Stimulated activated CD4-positive, alpha-beta T cell treated with anti-CD3 and anti-CD28 coated beads, Interleukin-12 subunit alpha, Interleukin-12 subunit beta, amount 100 ng/mL, for 24 hours (primary cell): ENCODE data around the gene TEX26.

ENCODE experiments used
- DNase-seq, 2 experiments: peaks; one replicate each; pipeline ENCODE4 v3.0.0-alpha.2; 2020; ENCODE audit warnings: low read depth in 2 of 2

TEX26 gene

GRCh38 chr13:31011901-31012654 lies 79.6 kb downstream of the TEX26 start:
- no peak for DNase-seq

DNA sequence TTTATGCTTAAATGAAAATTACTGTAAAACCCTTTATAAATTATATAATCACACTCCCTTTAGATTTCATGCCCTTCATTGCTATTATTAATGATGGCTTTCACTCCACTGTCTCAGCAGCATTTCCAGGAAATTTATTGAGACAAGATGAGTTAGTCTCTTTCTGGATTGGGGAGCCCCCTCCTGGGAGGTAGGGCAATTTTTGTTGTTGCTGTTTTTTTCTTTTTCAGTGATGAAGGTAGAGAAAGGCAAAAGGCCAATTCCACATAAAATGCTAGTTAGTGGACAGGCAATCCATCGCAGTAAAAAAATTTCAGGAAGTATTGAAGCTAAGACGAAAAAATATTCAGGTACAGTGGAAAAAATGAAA lies 80.2 kb downstream of the TEX26 start:
- no peak for DNase-seq

DNA sequence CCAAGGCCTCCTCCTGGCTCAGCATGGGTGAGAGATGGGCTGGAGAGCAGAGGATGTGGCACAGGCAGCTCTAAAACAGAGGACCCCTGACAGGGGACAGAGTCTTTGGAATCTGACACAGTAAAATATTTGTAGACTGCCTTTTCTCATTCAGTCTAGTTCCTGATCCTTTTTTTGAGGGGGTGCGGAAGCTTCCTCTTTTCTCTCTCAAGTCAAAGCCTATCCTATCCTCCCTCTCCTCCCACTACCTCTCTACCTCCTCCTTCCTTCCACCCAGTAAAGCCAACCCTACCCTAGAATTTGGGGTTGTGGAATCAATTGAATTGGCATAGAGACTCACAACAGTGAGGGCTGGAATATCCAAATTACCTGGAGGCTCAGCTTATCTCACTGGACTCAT lies 82.0 kb downstream of the TEX26 start:
- no peak for DNase-seq

DNA sequence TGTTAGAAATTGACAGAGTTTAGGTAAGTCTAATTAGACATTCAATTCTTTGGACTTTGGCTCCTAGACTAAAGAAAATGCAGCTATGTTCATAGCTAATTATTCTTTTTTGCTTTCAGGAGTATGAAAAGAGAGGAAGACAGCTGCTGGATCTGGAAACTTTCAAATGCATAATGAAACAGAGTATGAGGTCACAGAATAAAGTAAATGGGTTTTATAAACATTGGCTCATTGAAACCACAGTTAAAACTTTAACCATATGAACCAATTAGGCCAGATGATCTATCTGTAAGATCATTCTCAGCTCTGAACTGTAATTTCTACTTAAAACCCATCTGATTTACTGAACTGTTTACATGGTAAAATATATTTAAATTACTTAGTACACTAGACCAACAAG lies 82.7 kb downstream of the TEX26 start:
- DNase-seq: no peak

GRCh38 chr13:31016342-31017325 lies 84.2 kb downstream of the TEX26 start:
- no peak for DNase-seq

- no peak for DNase-seq
These were observed 86.1 kb downstream of the TEX26 start for GRCh38 chr13:31018511-31018910.

DNA sequence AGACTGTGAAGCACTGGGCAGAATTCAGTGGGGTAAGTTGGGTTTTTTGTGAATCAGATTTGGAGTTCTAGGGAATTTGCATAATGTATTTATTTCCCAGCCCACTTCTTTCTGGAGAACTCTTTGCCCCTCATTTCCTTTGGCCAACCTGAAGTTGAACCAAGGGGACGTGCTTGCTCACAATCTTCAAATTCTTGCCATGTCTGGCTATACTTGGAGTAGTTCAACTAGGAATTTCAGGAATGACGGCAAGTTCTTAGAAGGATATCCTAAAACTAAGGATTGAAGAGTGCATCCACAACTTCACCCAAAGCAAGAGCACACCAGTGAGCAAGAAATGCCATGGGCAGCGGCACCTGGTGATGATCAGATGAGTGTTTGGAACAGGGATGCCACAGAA lies 88.5 kb downstream of the TEX26 start:
- no peak for DNase-seq

GRCh38 chr13:31022288-31022895 lies 89.9 kb downstream of the TEX26 start:
- no peak for DNase-seq

DNA sequence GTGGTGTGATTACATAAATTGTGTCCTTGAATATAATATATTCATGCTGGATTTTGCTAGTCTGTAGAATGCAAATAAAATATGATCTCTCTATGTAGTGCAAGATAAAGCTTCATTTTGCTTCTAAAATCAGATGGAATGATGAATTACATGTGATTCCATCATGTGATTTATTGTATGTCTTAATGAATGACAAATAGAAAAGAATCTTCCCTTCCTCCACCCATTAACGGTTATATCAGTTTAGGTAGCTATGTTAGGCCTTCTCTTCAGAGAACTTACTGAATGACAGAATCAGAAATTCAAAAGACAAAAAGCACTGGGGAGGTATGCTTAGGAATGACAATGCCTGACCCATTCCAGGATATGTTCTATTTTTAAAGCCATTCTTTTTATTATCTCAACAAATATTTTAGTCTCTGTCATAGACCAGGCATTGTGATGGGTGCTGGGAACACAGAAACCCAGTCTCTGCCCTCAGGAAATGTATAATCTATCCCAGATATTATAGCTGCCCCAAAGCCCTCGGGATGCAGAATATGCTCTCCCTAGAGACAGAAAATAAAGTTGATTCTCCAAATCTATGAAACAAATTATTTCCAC lies 90.6 kb downstream of the TEX26 start:
- DNase-seq: no peak
